Adrenal gland (tissue), 5 donors: Measurements from ENCODE around the gene GNL1.

Experiments used
- POLR2A ChIP-seq, 2 donors: fragments of 450-650 bp; IDR thresholded peaks; one replicate each; pipeline ENCODE4 v1.6.1; 2017; ENCODE audit warnings: antibody characterized with exemption in 2 of 2, mild to moderate bottlenecking in 2 of 2, moderate library complexity in 1 of 2
- TF ChIP-seq, protein P1 (sequence below), 6 experiments: fragments of 450-650 bp in 4 of 6; fragments of 200-600 bp in 2 of 6; sonication (generic) in 1 of 6; IDR thresholded peaks; 1 replicate in 5 of 6; 2 replicates in 1 of 6; pipeline versions ENCODE4 v1.5.1 to v1.8.0; 2016 to 2021; ENCODE audit warnings: antibody characterized with exemption in 6 of 6, mild to moderate bottlenecking in 2 of 6, moderate library complexity in 1 of 6
- donor health status: DM: no; HTN: no; CAD: no.

DNA sequence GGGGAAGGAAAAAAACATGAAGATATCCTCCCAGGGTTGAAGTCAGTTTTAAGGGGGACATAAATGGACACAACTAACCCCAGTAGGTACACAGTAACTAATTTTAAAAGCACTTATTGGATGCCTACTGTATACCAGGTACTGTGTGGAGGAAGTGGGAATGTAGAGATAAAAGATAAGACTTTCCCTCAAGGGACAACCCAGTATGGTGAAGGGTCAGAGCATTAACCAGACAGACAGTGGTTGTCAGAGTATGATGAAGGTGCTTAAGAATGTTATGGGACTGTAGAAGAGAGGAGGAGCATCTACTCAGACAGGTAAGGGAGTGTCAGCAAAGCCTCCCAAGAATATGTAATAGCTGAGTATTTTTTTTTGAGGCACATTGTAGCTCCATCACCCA lies 15.9 kb upstream of the GNL1 start:
- TF ChIP-seq, protein P1, sequence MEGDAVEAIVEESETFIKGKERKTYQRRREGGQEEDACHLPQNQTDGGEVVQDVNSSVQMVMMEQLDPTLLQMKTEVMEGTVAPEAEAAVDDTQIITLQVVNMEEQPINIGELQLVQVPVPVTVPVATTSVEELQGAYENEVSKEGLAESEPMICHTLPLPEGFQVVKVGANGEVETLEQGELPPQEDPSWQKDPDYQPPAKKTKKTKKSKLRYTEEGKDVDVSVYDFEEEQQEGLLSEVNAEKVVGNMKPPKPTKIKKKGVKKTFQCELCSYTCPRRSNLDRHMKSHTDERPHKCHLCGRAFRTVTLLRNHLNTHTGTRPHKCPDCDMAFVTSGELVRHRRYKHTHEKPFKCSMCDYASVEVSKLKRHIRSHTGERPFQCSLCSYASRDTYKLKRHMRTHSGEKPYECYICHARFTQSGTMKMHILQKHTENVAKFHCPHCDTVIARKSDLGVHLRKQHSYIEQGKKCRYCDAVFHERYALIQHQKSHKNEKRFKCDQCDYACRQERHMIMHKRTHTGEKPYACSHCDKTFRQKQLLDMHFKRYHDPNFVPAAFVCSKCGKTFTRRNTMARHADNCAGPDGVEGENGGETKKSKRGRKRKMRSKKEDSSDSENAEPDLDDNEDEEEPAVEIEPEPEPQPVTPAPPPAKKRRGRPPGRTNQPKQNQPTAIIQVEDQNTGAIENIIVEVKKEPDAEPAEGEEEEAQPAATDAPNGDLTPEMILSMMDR (IDR thresholded peaks at IDR 0.05) = no peak
- no peak for TF ChIP-seq POLR2A (IDR thresholded peaks at IDR 0.05)
